ENCODE measurements around the gene BIVM.

Gene BIVM

GRCh38 chr13:102869948-102870676 lies 71.2 kb downstream of the BIVM start:
- TF ChIP-seq EZH2phosphoT487 (IDR thresholded peaks at IDR 0.05; ENCODE audit: borderline replicate concordance): no peak
- TF ChIP-seq, protein P1, sequence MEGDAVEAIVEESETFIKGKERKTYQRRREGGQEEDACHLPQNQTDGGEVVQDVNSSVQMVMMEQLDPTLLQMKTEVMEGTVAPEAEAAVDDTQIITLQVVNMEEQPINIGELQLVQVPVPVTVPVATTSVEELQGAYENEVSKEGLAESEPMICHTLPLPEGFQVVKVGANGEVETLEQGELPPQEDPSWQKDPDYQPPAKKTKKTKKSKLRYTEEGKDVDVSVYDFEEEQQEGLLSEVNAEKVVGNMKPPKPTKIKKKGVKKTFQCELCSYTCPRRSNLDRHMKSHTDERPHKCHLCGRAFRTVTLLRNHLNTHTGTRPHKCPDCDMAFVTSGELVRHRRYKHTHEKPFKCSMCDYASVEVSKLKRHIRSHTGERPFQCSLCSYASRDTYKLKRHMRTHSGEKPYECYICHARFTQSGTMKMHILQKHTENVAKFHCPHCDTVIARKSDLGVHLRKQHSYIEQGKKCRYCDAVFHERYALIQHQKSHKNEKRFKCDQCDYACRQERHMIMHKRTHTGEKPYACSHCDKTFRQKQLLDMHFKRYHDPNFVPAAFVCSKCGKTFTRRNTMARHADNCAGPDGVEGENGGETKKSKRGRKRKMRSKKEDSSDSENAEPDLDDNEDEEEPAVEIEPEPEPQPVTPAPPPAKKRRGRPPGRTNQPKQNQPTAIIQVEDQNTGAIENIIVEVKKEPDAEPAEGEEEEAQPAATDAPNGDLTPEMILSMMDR (conservative IDR thresholded peaks at IDR 0.05; ENCODE audit: low read length): no peak
- H3F3A ChIP-seq (ENCODE audit: low read depth): 0 out of 2 replicates have a peak, but pooled peaks cover 4% of the 10 kb centered on the region
- peaks cover 1% of the 10 kb centered on the region for H3K4me1 ChIP-seq (ENCODE audit: insufficient read depth, low read length, poor library complexity, severe bottlenecking)
- H3K27me3 ChIP-seq (ENCODE audit: insufficient read depth, low read length, poor library complexity, severe bottlenecking): no peaks in the 10 kb centered on the region
- no peak overlapping the region for H3K9ac ChIP-seq (ENCODE audit: low read depth, low read length, poor library complexity, severe bottlenecking)
- peaks cover 18% of the 10 kb centered on the region for H4K20me1 ChIP-seq (ENCODE audit: insufficient read depth, low read length, poor library complexity, severe bottlenecking)
- H3K79me2 ChIP-seq (ENCODE audit: insufficient read depth, low read length): peaks cover 6% of the 10 kb centered on the region; the same call in 1 of the 2 replicates
- H3K4me2 ChIP-seq (ENCODE audit: low read depth, low read length, poor library complexity, severe bottlenecking): no peak overlapping the region
- peaks cover 85% of the 10 kb centered on the region for H3K36me3 ChIP-seq (ENCODE audit: insufficient read depth, low read length)
- H3K4me3 ChIP-seq (ENCODE audit: low read length, poor library complexity, severe bottlenecking): no peak overlapping the region
- H3K9me2 ChIP-seq (replicated peaks; ENCODE audit: low read depth, low read length): no peaks in the 10 kb centered on the region
- H2AFZ ChIP-seq (ENCODE audit: low read length): no peak overlapping the region
- no peaks in the 10 kb centered on the region for H3K9me3 ChIP-seq (ENCODE audit: insufficient read depth, low read depth, low read length)

DNA sequence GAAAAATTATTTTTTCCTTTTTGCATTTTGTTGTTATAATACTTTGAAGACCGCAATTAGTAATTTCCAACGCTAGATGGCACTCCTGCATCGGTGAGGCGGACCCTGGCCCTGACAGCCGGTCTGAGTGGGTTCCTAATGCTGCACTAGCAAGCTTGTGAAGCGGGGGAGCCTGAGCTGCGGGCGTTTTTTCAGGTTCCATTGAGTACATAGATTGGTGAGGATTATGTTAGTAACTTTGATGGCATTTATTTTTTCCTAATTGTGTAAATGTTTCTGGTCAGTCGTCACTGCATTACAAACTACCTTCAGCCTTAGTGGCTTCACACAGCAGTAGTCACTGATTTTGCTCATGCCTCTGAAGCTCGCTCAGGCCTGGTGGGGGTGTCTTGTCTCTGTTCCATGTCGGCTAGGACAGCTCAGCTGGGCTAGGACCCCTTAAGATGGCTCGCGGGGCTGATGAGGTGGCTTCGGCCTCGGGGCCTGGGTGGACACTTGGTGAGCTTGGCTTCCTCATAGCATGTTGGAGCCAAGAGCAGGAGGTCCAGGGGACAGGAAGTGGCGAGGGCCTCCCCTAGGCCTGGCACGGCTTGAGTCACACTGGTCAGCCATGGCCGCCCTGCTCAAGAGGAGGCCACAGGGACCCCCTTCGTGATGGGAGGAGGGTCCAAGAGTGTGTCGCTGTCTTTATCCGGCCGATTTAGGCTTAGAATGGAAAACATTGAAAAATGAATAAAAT lies 71.9 kb downstream of the BIVM start:
- H4K20me1 ChIP-seq (ENCODE audit: insufficient read depth, low read length, poor library complexity, severe bottlenecking): peaks cover 15% of the 10 kb centered on the region
- TF ChIP-seq EZH2phosphoT487 (IDR thresholded peaks at IDR 0.05; ENCODE audit: borderline replicate concordance): no peak
- TF ChIP-seq, protein P1 (conservative IDR thresholded peaks at IDR 0.05; ENCODE audit: low read length): peak; percentile 81
- H3K9me2 ChIP-seq (replicated peaks; ENCODE audit: low read depth, low read length): no peaks in the 10 kb centered on the region
- 0 out of 2 replicates have a peak, but pooled peaks cover 4% of the 10 kb centered on the region for H3F3A ChIP-seq (ENCODE audit: low read depth)
- no peaks in the 10 kb centered on the region for H3K9me3 ChIP-seq (ENCODE audit: insufficient read depth, low read depth, low read length)
- peaks cover 6% of the 10 kb centered on the region; the same call in 1 of the 2 replicates for H3K79me2 ChIP-seq (ENCODE audit: insufficient read depth, low read length)
- H2AFZ ChIP-seq (ENCODE audit: low read length): no peak overlapping the region
- no peak overlapping the region for H3K4me3 ChIP-seq (ENCODE audit: low read length, poor library complexity, severe bottlenecking)
- no peaks in the 10 kb centered on the region for H3K4me1 ChIP-seq (ENCODE audit: insufficient read depth, low read length, poor library complexity, severe bottlenecking)
- no peak overlapping the region for H3K4me2 ChIP-seq (ENCODE audit: low read depth, low read length, poor library complexity, severe bottlenecking)
- H3K36me3 ChIP-seq (ENCODE audit: insufficient read depth, low read length): peaks cover 85% of the 10 kb centered on the region
- H3K9ac ChIP-seq (ENCODE audit: low read depth, low read length, poor library complexity, severe bottlenecking): no peak overlapping the region
- no peaks in the 10 kb centered on the region for H3K27me3 ChIP-seq (ENCODE audit: insufficient read depth, low read length, poor library complexity, severe bottlenecking)

- TF ChIP-seq EZH2phosphoT487 (IDR thresholded peaks at IDR 0.05; ENCODE audit: borderline replicate concordance): no peak
- TF ChIP-seq, protein P1 (conservative IDR thresholded peaks at IDR 0.05; ENCODE audit: low read length): no peak
- Histone ChIP-seq H3K9me3 (ENCODE audit: insufficient read depth, low read depth, low read length) (no peaks in the 10 kb centered on the region), H3K36me3 (ENCODE audit: insufficient read depth, low read length) (peaks cover 85% of the 10 kb centered on the region)
These were observed 73.2 kb downstream of the BIVM start for GRCh38 chr13:102872131-102872530.

More at GRCh38 chr13:102872131-102872530, 73.2 kb downstream of the BIVM start:
- H3K79me2 ChIP-seq (ENCODE audit: insufficient read depth, low read length): peaks cover 6% of the 10 kb centered on the region; the same call in 1 of the 2 replicates
- no peak overlapping the region for H3K4me3 ChIP-seq (ENCODE audit: low read length, poor library complexity, severe bottlenecking)
- no peak overlapping the region for H2AFZ ChIP-seq (ENCODE audit: low read length)
- no peaks in the 10 kb centered on the region for H3K4me1 ChIP-seq (ENCODE audit: insufficient read depth, low read length, poor library complexity, severe bottlenecking)
- H3K4me2 ChIP-seq (ENCODE audit: low read depth, low read length, poor library complexity, severe bottlenecking): no peak overlapping the region
- H3K27me3 ChIP-seq (ENCODE audit: insufficient read depth, low read length, poor library complexity, severe bottlenecking): no peaks in the 10 kb centered on the region
- H3F3A ChIP-seq (ENCODE audit: low read depth): 0 out of 2 replicates have a peak, but pooled peaks cover 4% of the 10 kb centered on the region
- peaks cover 15% of the 10 kb centered on the region for H4K20me1 ChIP-seq (ENCODE audit: insufficient read depth, low read length, poor library complexity, severe bottlenecking)
- no peak overlapping the region for H3K9ac ChIP-seq (ENCODE audit: low read depth, low read length, poor library complexity, severe bottlenecking)
- no peaks in the 10 kb centered on the region for H3K9me2 ChIP-seq (replicated peaks; ENCODE audit: low read depth, low read length)

Measured in Loucy (cell line).